H9 (cell line): Measurements from ENCODE around the gene AP1S3. TPM values are rescaled to one million over a fixed set of nuclear protein-coding genes. Genes with fewer than 3 reads are reported as not detected.

Experiments used
- DNase-seq: peaks from one replicate; pipeline ENCODE4 v3.0.0-alpha.2; 2017
- H2AFZ ChIP-seq: one replicate; pipeline ENCODE4 v1.6.1; 2013; ENCODE audit warnings: mild to moderate bottlenecking, low read length, control low read depth, moderate library complexity
- H2AK5ac ChIP-seq: 2 replicates; pipeline ENCODE4 v1.6.1; 2013; ENCODE audit warnings: low read length, control low read depth, mixed read lengths; ENCODE audit not compliant: insufficient read length
- H2BK120ac ChIP-seq: one replicate; pipeline ENCODE4 v1.6.1; 2013; ENCODE audit warnings: low read depth, mild to moderate bottlenecking, low read length, control low read depth, inconsistent platforms; ENCODE audit not compliant: poor library complexity, severe bottlenecking
- H2BK12ac ChIP-seq: 2 replicates; pipeline ENCODE4 v1.6.1; 2013; ENCODE audit warnings: low read length, control low read depth, mixed read lengths, low read depth; ENCODE audit not compliant: insufficient read length
- H2BK15ac ChIP-seq: 2 replicates; pipeline ENCODE4 v1.6.1; 2013; ENCODE audit warnings: low read depth, low read length, control low read depth
- H2BK20ac ChIP-seq: one replicate; pipeline ENCODE4 v1.6.1; 2013; ENCODE audit warnings: low read depth, mild to moderate bottlenecking, low read length, control low read depth, inconsistent platforms; ENCODE audit not compliant: poor library complexity, severe bottlenecking
- H2BK5ac ChIP-seq: 2 replicates; pipeline ENCODE4 v1.6.1; 2013; ENCODE audit warnings: low read length, control low read depth, mixed read lengths; ENCODE audit not compliant: insufficient read length
- H3K14ac ChIP-seq: 2 replicates; pipeline ENCODE4 v1.6.1; 2013; ENCODE audit warnings: low read length, control low read depth; ENCODE audit not compliant: insufficient read depth
- H3K18ac ChIP-seq: 2 replicates; pipeline ENCODE4 v1.6.1; 2013; ENCODE audit warnings: low read depth, mild to moderate bottlenecking, mixed read lengths, low read length, control low read depth; ENCODE audit not compliant: insufficient read length
- H3K23ac ChIP-seq: 2 replicates; pipeline ENCODE4 v1.6.1; 2013; ENCODE audit warnings: low read length, control low read depth, mixed read lengths, low read depth; ENCODE audit not compliant: insufficient read length
- H3K23me2 ChIP-seq: 2 replicates; pipeline ENCODE4 v1.6.1; 2013; ENCODE audit warnings: low read depth, mild to moderate bottlenecking, mixed read lengths, low read length, control low read depth; ENCODE audit not compliant: insufficient read length, poor library complexity, severe bottlenecking
- H3K27ac ChIP-seq: 2 replicates; pipeline ENCODE4 v1.5.1; 2013; ENCODE audit warnings: low read length, control low read depth, mixed read lengths, low read depth; ENCODE audit not compliant: insufficient read length
- H3K27me3 ChIP-seq: 2 replicates; pipeline ENCODE4 v1.6.1; 2013; ENCODE audit warnings: low read length, control low read depth, inconsistent platforms; ENCODE audit not compliant: insufficient read depth
- H3K4ac ChIP-seq: 2 replicates; pipeline ENCODE4 v1.6.1; 2013; ENCODE audit warnings: low read depth, mild to moderate bottlenecking, control low read depth, inconsistent platforms, low read length, moderate library complexity
- H3K4me1 ChIP-seq: 2 replicates; pipeline ENCODE4 v1.6.1; 2013; ENCODE audit warnings: low read length, control low read depth, inconsistent platforms; ENCODE audit not compliant: insufficient read depth
- H3K4me2 ChIP-seq: 2 replicates; pipeline ENCODE4 v1.6.1; 2013; ENCODE audit warnings: low read length, control low read depth, mixed read lengths; ENCODE audit not compliant: insufficient read length, insufficient read depth
- H3K56ac ChIP-seq: 2 replicates; pipeline ENCODE4 v1.6.1; 2013; ENCODE audit warnings: low read depth, mild to moderate bottlenecking, mixed read lengths, low read length, control low read depth; ENCODE audit not compliant: insufficient read length
- H3K79me1 ChIP-seq: 2 replicates; pipeline ENCODE4 v1.6.1; 2013; ENCODE audit warnings: low read depth, mild to moderate bottlenecking, moderate library complexity, low read length, control low read depth, inconsistent platforms; ENCODE audit not compliant: insufficient read depth, poor library complexity, severe bottlenecking
- H3K79me2 ChIP-seq: 2 replicates; pipeline ENCODE4 v1.6.1; 2013; ENCODE audit warnings: low read length, control low read depth, inconsistent platforms; ENCODE audit not compliant: insufficient read depth
- H3K9ac ChIP-seq: 2 replicates; pipeline ENCODE4 v1.6.1; 2013; ENCODE audit warnings: low read length, control low read depth, mixed read lengths; ENCODE audit not compliant: insufficient read length; ENCODE audit errors: extremely low read depth
- H3K9me3 ChIP-seq: one replicate; pipeline ENCODE4 v1.6.1; 2013; ENCODE audit warnings: low read depth, low read length, inconsistent platforms; ENCODE audit not compliant: control insufficient read depth
- H3T11ph ChIP-seq: one replicate; pipeline ENCODE4 v1.6.1; 2013; ENCODE audit warnings: mild to moderate bottlenecking, low read length, control low read depth, inconsistent platforms
- H4K20me1 ChIP-seq: one replicate; pipeline ENCODE4 v1.6.1; 2013; ENCODE audit not compliant: control insufficient read depth, insufficient read length, insufficient read depth
- H4K5ac ChIP-seq: 2 replicates; pipeline ENCODE4 v1.6.1; 2013; ENCODE audit warnings: low read depth, mild to moderate bottlenecking, mixed read lengths, low read length, control low read depth; ENCODE audit not compliant: insufficient read length
- H4K8ac ChIP-seq: replicated peaks from 2 replicates; pipeline ENCODE4 v1.6.1; 2013; ENCODE audit warnings: low read length, control low read depth, mixed read lengths, low read depth; ENCODE audit not compliant: insufficient read length
- H4K91ac ChIP-seq: 2 replicates; pipeline ENCODE4 v1.6.1; 2013; ENCODE audit warnings: low read depth, mild to moderate bottlenecking, moderate library complexity, mixed read lengths, low read length, control low read depth; ENCODE audit not compliant: insufficient read length
- H3K27ac Mint-ChIP-seq, 3 experiments: 2 replicates in 2 of 3; 3 replicates in 1 of 3; pipeline ENCODE4 v1.8.0; 2020 to 2021; ENCODE audit warnings: mixed read lengths in 3 of 3, mild to moderate bottlenecking in 1 of 3, moderate library complexity in 1 of 3
- H3K27me3 Mint-ChIP-seq: 2 replicates; pipeline ENCODE4 v1.8.0; 2021; ENCODE audit warnings: low read depth, mild to moderate bottlenecking, moderate library complexity, mixed read lengths
- H3K36me3 Mint-ChIP-seq, 3 experiments: 2 replicates in 2 of 3; 3 replicates in 1 of 3; pipeline ENCODE4 v1.8.0; 2020 to 2021; ENCODE audit warnings: low read depth in 3 of 3, mixed read lengths in 3 of 3; ENCODE audit not compliant: insufficient read depth in 1 of 3
- H3K4me1 Mint-ChIP-seq, 2 experiments: 2 replicates each; pipeline ENCODE4 v1.8.0; 2020; ENCODE audit warnings: mixed read lengths in 2 of 2
- H3K4me3 Mint-ChIP-seq, 2 experiments: 2 replicates in 1 of 2; 3 replicates in 1 of 2; pipeline ENCODE4 v1.8.0; 2020 to 2021; ENCODE audit warnings: mild to moderate bottlenecking in 2 of 2, mixed read lengths in 2 of 2, moderate library complexity in 1 of 2
- H3K9me3 Mint-ChIP-seq, 2 experiments: 2 replicates in 1 of 2; 3 replicates in 1 of 2; pipeline ENCODE4 v1.8.0; 2020; ENCODE audit warnings: mild to moderate bottlenecking in 2 of 2, mixed read lengths in 2 of 2, moderate library complexity in 1 of 2
- WGBS: extraction: QIAGEN DNeasy Blood & Tissue Kit; methylation state at CpG from one replicate; pipeline ENCODE4 v1.1.7; 2013; ENCODE audit warnings: missing lambda C conversion rate, low lambda C conversion rate, mixed read lengths; ENCODE audit not compliant: insufficient read length; ENCODE audit errors: extremely low coverage; 5-methylcytosine and 5-hydroxymethylcytosine counted together
- total RNA-seq: library from RNA; stranded (reverse); gene quantifications from 2 replicates; pipeline ENCODE4 v1.2.1, GENCODE V29; 2021
- TF ChIP-seq, protein P1 (sequence below): fragments of 200-600 bp; sonication (generic); conservative IDR thresholded peaks from 3 replicates; pipeline ENCODE4 v1.8.0; 2021; ENCODE audit warnings: antibody characterized with exemption, mild to moderate bottlenecking

AP1S3 gene
- total RNA-seq, 1 experiment from 2014 or later = 8.7 TPM

- H2BK5ac ChIP-seq = no peak overlapping the region
- no peaks in the 10 kb centered on the region for H3K23me2 ChIP-seq
- H3K4me1 Mint-ChIP-seq = no peaks in the 10 kb centered on the region
- H2AFZ ChIP-seq = no peak overlapping the region
- no CpG with 5 or more reads among the region's 1 CpG for WGBS
- H3K36me3 Mint-ChIP-seq = no peaks in the 10 kb centered on the region
- no peak overlapping the region for H3K14ac ChIP-seq
- H3K18ac ChIP-seq = no peak overlapping the region
- no peak overlapping the region for H2BK15ac ChIP-seq
- TF ChIP-seq, protein P1, sequence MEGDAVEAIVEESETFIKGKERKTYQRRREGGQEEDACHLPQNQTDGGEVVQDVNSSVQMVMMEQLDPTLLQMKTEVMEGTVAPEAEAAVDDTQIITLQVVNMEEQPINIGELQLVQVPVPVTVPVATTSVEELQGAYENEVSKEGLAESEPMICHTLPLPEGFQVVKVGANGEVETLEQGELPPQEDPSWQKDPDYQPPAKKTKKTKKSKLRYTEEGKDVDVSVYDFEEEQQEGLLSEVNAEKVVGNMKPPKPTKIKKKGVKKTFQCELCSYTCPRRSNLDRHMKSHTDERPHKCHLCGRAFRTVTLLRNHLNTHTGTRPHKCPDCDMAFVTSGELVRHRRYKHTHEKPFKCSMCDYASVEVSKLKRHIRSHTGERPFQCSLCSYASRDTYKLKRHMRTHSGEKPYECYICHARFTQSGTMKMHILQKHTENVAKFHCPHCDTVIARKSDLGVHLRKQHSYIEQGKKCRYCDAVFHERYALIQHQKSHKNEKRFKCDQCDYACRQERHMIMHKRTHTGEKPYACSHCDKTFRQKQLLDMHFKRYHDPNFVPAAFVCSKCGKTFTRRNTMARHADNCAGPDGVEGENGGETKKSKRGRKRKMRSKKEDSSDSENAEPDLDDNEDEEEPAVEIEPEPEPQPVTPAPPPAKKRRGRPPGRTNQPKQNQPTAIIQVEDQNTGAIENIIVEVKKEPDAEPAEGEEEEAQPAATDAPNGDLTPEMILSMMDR = no peak
- H3K9me3 ChIP-seq = no peaks in the 10 kb centered on the region
- H4K91ac ChIP-seq = no peak overlapping the region
- H3K27me3 ChIP-seq = no peaks in the 10 kb centered on the region
- no peak overlapping the region for H3K56ac ChIP-seq
- H2AK5ac ChIP-seq = no peak overlapping the region
- no peaks in the 10 kb centered on the region for H3K4me1 ChIP-seq
- no peak overlapping the region for H3K4ac ChIP-seq
- H4K8ac ChIP-seq = no peak overlapping the region
- H3K4me2 ChIP-seq = no peak overlapping the region
- H3K27me3 Mint-ChIP-seq = peaks cover 3% of the 10 kb centered on the region
- H2BK12ac ChIP-seq = no peak overlapping the region
- H3T11ph ChIP-seq = no peak overlapping the region
- no peak overlapping the region for H2BK20ac ChIP-seq
- H4K20me1 ChIP-seq = no peaks in the 10 kb centered on the region
- no peaks in the 10 kb centered on the region for H3K9me3 Mint-ChIP-seq
- no peak overlapping the region for H3K9ac ChIP-seq
- no peak overlapping the region for H2BK120ac ChIP-seq
- no peak overlapping the region for H3K27ac Mint-ChIP-seq
- H3K23ac ChIP-seq = no peak overlapping the region
- H3K79me1 ChIP-seq = no peaks in the 10 kb centered on the region
- H4K5ac ChIP-seq = no peak overlapping the region
- no peak for DNase-seq
- no peak overlapping the region for H3K27ac ChIP-seq
- H3K79me2 ChIP-seq = no peaks in the 10 kb centered on the region
- no peak overlapping the region for H3K4me3 Mint-ChIP-seq
Measured at GRCh38 chr2:223751012-223751411, 86.4 kb downstream of the AP1S3 start.
